Pancreas (tissue), 10 donors: ENCODE data around the gene HACD2. TPM values are rescaled to one million over a fixed set of nuclear protein-coding genes. Genes with fewer than 3 reads are reported as not detected.

Experiments
- ATAC-seq, 4 donors: fragments of 200-7000 bp; cut with Tn5 transposase; one replicate each; pipeline versions ENCODE4 v1.8.0 to v1.9.1; 2020; ENCODE audit warnings: mild to moderate bottlenecking in 4 of 4, moderate library complexity in 4 of 4
- DNase-seq, 6 donors: peaks; one replicate each; pipeline ENCODE4 v3.0.0-alpha.2; 2020
- FAIRE-seq: peaks from 2 replicates; lab custom pipeline; 2012; peaks lifted over from hg19 to GRCh38; lab: Jason Lieb, UNC
- H3K27ac ChIP-seq, 4 donors: fragments of 200-600 bp; sonication (generic); 1 replicate in 3 of 4; 2 replicates in 1 of 4; pipeline versions ENCODE4 v1.5.0 to v1.8.0; 2020
- H3K27me3 ChIP-seq, 4 donors: fragments of 200-600 bp; one replicate each; pipeline ENCODE4 v1.8.0; 2021
- H3K36me3 ChIP-seq, 3 donors: fragments of 200-600 bp; sonication (generic) in 1 of 3; one replicate each; pipeline versions ENCODE4 v1.5.0 to v1.8.0; 2020 to 2021
- H3K4me1 ChIP-seq, 3 donors: fragments of 200-600 bp; one replicate each; pipeline ENCODE4 v1.8.0; 2021
- H3K4me3 ChIP-seq, 4 donors: fragments of 200-600 bp; sonication (generic) in 2 of 4; one replicate each; pipeline versions ENCODE4 v1.5.0 to v1.8.0; 2020 to 2021
- H3K9me3 ChIP-seq, 4 donors: fragments of 200-600 bp; one replicate each; pipeline ENCODE4 v1.8.0; 2021
- CTCF ChIP-seq, 4 donors: fragments of 200-600 bp; sonication (generic) in 3 of 4; IDR thresholded peaks; one replicate each; pipeline versions ENCODE4 v1.5.0 to v1.8.0; 2021; ENCODE audit warnings: antibody characterized with exemption in 4 of 4
- WGBS, 2 donors: extraction: QIAGEN DNeasy Blood & Tissue Kit; methylation state at CpG; one replicate each; pipeline ENCODE4 v1.1.7; 2013; 5-methylcytosine and 5-hydroxymethylcytosine counted together
- intact Hi-C, 3 donors: fragments of 100-400 bp; cut with DNase I; formaldehyde crosslinking; loops; one replicate each; pipeline versions ENCODE4 v1.11.1 to v1.14.2; 2022
- polyA plus RNA-seq, 2 donors: library from polyadenylated mRNA; stranded (reverse); fragments of 200-250 nt; gene quantifications; one replicate each; pipeline ENCODE4 v1.2.3, GENCODE V29; 2013
- total RNA-seq, 6 donors: library from RNA; stranded (reverse); fragmentation: NEBNext Ultra II Directional in 4 of 6; extraction: Animal tissue kit (Norgen Biotek cat#: 25700) in 4 of 6; gene quantifications; one replicate each; pipeline versions ENCODE4 v1.2.1 to v1.2.4, GENCODE V29; 2021 to 2023
- donor health status: healthy with polysubstance abuse.
- donor health status: DM: no; HTN: no; CAD: no; lungs with moderate emphysema.
- donor health status: DM: no; HTN: no; CAD: no.
- donor health status: control.
- donor health status: control.
- donor health status: Bipolar disorder and iron deficiency.
- donor health status: DM: yes; HTN: yes; CAD: no.
- donor health status: DM: no; HTN: no; CAD: no.
- donor health status: DM: no; HTN: no; CAD: no.
- donor health status: DM: yes; HTN: yes; CAD: no.

The HACD2 gene
- total and polyA plus RNA-seq, 8 donors: 4.4 to 22.2 (median 13.1) TPM

GRCh38 chr3:123503203-123503602 lies 81.7 kb downstream of the HACD2 start:
- no peak for TF ChIP-seq CTCF (IDR thresholded peaks at IDR 0.05)
- H3K27ac ChIP-seq: no peak overlapping the region
- 92 to 98% methylated on average over 3 of the region's 3 CpGs for WGBS, 2 donors
- no peak for DNase-seq
- no peak for ATAC-seq
- H3K27me3 ChIP-seq: no peaks in the 10 kb centered on the region
- H3K9me3 ChIP-seq: no peaks in the 10 kb centered on the region
- no peak overlapping the region for H3K4me3 ChIP-seq
- intact Hi-C loops: no loop called here
- no peaks in the 10 kb centered on the region for H3K36me3 ChIP-seq
- H3K4me1 ChIP-seq: no peaks in the 10 kb centered on the region
- no peak for FAIRE-seq

- no peaks in the 10 kb centered on the region for H3K9me3 ChIP-seq
- H3K27ac ChIP-seq: no peak overlapping the region
- FAIRE-seq: no peak
- H3K4me1 ChIP-seq: no peaks in the 10 kb centered on the region
- no peaks in the 10 kb centered on the region for H3K27me3 ChIP-seq
- peaks cover 0 to 4% (median 0%) of the 10 kb centered on the region in 3 donors for H3K36me3 ChIP-seq
- WGBS, 2 donors: 92 to 97% methylated on average over 3 of the region's 3 CpGs
- DNase-seq: no peak
- H3K4me3 ChIP-seq: no peak overlapping the region
- intact Hi-C loops: no loop called here
- ATAC-seq: no peak
- no peak for TF ChIP-seq CTCF (IDR thresholded peaks at IDR 0.05)
These were observed 85.5 kb downstream of the HACD2 start for GRCh38 chr3:123499322-123499721.

- WGBS, 2 donors: 93 to 95% methylated on average over 3 of the region's 3 CpGs
- no peak for TF ChIP-seq CTCF (IDR thresholded peaks at IDR 0.05)
- Histone ChIP-seq H3K36me3 (peaks cover 0 to 4% (median 0%) of the 10 kb centered on the region in 3 donors), H3K27me3 (no peaks in the 10 kb centered on the region), H3K9me3 (no peaks in the 10 kb centered on the region), H3K4me1 (no peaks in the 10 kb centered on the region), H3K27ac (no peak overlapping the region), H3K4me3 (no peak overlapping the region)
- ATAC-seq (no peak), FAIRE-seq (no peak), DNase-seq (no peak)
- intact Hi-C loops: no loop called here
These were observed 86.1 kb downstream of the HACD2 start for GRCh38 chr3:123498761-123499160.

- H3K27ac ChIP-seq: no peak overlapping the region
- H3K4me1 ChIP-seq: no peaks in the 10 kb centered on the region
- 75 to 77% methylated on average over 4 of the region's 4 CpGs for WGBS, 2 donors
- H3K36me3 ChIP-seq: peaks cover 0 to 4% (median 0%) of the 10 kb centered on the region in 3 donors
- intact Hi-C loops: no loop called here
- H3K27me3 ChIP-seq: no peaks in the 10 kb centered on the region
- no peaks in the 10 kb centered on the region for H3K9me3 ChIP-seq
- DNase-seq: no peak
- no peak for FAIRE-seq
- no peak overlapping the region for H3K4me3 ChIP-seq
- no peak for TF ChIP-seq CTCF (IDR thresholded peaks at IDR 0.05)
- ATAC-seq: no peak
These were observed 90.9 kb downstream of the HACD2 start for GRCh38 chr3:123493912-123494311.

- no peak for TF ChIP-seq CTCF (IDR thresholded peaks at IDR 0.05)
- no peaks in the 10 kb centered on the region for H3K4me1 ChIP-seq
- no peak for ATAC-seq
- no peaks in the 10 kb centered on the region for H3K27me3 ChIP-seq
- no peaks in the 10 kb centered on the region for H3K9me3 ChIP-seq
- FAIRE-seq: no peak
- no peak overlapping the region for H3K4me3 ChIP-seq
- WGBS, 2 donors: 81 to 84% methylated on average over 4 of the region's 4 CpGs
- no peaks in the 10 kb centered on the region for H3K36me3 ChIP-seq
- no peak for DNase-seq
- no peak overlapping the region for H3K27ac ChIP-seq
- intact Hi-C loops: no loop called here
These were observed 92.8 kb downstream of the HACD2 start for GRCh38 chr3:123491966-123492587.
